GM19351 (cell line): ENCODE measurements around the gene HDC.

ENCODE experiments used
- ATAC-seq: cut with Tn5 transposase; IDR thresholded peaks from one replicate; pipeline ENCODE4 v1.9.1; 2021; ENCODE audit warnings: mild to moderate bottlenecking, moderate library complexity; ENCODE audit not compliant: unreplicated experiment

Gene HDC

DNA sequence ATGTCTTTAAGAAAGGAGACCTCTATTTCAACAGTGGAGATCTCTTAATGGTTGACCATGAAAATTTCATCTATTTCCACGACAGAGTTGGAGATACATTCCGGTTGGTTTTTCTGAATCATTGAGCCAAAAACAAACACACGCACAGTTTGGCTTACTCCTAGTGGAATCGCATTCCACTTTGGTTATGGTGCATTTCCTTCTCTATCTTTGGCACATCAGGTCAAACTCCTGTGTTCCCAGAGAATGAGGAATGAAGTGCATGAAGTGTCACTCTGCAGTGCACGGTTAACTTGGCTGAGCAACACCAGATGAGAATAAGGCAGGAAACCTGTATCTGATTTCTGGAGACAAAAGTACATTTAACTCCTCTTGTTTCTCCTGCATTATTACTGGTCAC lies 38.5 kb downstream of the HDC start:
- no peak for ATAC-seq

DNA sequence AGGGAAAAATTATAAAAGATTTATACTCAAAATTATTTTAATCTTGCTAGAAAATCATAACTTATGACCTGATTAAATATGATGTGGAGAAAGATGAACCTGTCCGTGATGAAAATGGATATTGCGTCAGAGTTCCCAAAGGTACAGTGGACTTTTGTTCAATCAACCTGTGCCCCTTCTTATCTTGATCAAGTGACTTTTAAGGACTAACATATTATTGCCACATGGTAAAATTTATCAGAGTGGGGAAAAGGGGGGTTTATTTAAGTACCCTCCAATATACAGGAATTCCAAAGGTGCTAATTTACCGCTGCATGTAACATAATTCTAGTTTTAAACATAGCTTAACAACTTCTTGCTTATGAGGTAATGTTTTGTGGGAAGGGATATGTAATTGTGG lies 39.6 kb downstream of the HDC start:
- no peak for ATAC-seq

DNA sequence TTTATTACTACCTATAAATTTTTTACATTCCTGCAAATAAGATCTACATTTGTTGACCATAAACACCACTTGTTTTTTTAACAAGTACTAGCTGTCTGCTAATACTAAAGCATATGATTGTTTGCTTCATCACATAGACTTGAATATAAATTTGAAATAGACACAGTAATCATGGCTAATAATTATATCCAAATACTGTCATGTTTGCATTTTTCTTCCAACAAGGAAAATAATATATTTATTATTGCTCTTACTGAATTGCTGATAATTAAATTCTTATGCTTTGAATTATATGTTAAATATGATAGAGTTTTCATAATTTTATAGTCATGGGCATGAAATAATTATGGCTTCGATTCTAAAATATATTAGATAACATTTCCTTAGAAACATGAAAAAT lies 40.5 kb downstream of the HDC start:
- no peak for ATAC-seq

DNA sequence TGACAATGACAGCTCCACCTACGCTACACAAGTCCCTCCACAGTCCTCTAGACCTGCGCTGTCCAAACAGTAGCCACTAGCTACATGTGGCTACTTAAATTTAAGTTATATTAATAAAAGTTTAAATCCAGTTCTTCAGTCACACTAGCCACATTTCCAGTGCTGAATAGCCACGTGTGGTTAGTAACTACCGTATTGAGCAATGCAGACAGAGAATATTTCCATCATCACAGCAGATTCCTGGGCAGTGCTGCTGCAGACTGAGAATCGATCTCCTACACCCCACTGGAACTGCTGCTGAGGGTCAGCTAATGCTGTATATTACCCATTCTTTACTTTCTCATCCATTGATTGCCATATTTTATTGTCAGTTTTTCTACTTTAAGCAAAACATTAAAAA lies 40.9 kb downstream of the HDC start:
- ATAC-seq: no peak

DNA sequence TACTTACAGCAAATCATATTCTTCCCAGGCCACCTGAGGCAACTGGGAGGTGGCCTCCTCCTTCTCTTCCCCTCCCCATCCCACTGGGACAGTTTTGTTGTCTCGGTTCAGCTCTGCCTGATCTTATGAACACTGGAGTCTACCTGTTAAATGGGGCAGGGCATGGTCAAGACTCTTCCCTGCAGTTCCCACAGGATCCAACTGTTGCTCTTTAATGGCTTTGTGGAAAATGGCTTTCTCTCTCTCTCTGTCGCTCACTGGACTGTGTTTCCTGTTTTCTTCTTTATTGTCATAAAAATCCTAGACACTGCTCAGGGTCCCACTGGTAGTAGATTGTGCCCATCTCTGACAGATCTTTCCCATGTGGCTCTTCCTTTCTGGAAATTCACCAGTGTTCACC lies 43.3 kb downstream of the HDC start:
- ATAC-seq: no peak

DNA sequence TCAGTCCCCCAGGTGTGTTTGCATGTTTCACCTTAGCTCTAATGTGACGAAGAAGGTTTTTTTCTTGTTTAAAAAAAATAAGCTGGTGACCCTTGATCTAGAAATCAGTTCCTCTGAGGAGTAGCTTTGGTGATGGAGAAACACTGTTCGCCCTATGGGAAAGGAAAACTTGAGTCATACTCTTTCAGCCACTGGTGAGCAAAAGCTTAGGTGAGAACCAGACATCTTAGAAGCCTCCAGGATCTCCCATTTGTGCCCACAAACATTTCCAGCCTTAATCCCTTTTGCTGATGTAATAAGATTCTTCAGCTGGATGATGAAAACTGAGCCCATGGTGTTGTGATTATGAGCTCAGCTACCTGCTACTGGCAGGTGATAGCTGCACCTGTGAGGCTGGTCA lies 45.7 kb downstream of the HDC start:
- ATAC-seq: no peak

DNA sequence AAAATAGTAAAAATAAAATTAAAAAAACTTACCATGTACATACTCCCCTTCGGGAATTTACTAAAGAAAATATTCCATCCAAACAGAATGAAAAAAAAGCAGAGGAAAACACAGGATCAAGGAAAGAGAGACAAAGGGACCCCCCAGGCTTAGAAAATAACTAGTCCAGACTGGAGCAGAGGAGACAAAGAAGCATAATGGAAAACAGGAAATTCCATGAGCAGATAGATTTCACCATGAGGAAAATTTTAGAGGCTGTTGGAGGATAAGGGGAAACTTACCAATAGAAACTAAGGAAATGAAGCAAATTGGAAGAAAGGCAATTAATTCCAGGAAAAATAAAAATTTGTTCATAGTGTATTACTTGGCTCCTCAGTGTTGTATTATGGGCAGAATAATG lies 46.8 kb downstream of the HDC start:
- ATAC-seq: no peak

DNA sequence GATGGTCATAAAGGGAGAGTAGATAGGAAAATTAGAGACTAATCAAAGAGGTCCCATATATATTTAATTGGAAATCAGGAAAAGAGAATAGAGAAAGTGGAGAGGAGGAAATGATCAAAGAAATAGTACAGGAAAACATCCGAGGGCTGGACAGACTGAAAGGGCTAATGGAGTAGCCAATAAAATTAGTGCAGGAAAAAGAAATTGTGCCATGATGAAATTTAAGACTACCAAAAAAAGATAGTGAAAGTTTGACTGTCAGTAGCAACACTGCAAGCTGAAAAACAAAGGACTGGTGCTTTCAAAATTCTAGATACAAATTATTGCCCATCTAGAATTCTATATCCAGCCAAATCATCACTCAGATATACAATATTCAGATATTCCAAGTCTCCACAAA lies 47.2 kb downstream of the HDC start:
- no peak for ATAC-seq

DNA sequence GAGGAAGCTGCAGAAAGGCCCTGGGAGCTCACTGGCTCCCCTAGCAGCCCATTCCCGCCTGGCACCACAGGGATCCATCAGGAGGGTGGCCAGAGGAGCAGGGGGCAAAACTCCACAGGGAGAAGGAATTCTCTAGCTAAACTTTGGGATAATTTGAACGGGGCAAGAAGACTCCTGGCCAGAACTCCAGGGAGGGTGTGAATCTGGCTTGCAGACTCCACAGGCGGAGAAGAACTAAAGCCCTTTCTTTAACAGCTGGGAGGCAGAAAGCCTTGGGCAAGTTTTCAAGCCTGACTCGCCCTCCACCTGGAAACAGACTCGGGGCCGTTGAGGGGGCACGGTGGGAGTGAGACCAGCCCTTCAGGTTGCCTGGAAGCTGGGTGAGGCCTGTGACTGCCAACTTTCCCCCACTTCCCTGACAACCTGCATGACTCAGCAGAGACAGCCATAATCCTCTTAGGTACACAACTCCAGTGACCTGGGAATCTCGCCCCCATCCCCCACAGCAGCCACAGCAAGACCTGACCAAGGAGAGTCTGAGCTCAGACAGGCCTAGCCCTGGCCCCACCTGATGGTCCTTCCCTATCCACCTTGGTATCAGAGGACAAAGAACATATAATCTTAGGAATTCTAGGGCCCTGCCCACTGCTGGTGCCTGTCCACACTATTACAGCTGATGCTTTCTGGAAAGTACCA lies 54.9 kb downstream of the HDC start:
- ATAC-seq: no peak

DNA sequence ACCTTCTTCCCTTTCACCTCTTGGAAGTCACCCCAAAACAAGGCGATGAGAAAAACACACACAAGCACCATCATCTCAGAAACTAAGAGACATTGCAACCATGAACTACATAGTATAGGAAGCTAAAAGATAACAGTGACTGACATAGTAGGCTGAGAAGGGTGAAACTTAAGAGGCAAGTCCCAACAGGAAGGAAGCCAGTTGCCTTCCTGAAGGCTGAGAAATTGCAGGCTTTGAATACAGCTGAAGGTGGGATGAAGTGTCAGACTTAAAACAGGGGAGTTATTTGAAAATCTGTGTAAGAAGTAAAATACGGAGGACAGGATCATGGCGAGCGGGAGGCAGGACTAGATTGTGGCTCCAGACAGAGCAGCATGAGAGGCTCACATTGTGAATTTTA lies 55.7 kb downstream of the HDC start:
- ATAC-seq: no peak

DNA sequence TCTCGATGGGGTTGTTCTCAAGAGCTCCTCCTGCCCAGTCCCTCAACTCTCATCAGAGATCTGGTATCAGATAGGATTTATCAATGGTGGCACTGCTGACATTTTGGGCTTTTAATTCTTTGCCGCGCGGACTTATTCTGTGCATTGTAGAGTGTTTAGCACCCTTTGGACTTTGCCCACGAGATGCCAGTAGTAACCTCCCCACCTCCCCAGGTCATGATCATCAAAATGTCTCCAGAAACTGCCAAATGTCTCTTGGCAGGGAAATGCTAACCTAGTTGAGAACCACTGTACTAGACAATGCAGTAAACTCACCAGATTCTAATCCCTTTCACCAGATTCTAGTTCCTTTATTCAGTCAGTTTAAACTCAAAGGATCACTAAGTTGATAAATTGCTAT lies 59.5 kb downstream of the HDC start:
- no peak for ATAC-seq

DNA sequence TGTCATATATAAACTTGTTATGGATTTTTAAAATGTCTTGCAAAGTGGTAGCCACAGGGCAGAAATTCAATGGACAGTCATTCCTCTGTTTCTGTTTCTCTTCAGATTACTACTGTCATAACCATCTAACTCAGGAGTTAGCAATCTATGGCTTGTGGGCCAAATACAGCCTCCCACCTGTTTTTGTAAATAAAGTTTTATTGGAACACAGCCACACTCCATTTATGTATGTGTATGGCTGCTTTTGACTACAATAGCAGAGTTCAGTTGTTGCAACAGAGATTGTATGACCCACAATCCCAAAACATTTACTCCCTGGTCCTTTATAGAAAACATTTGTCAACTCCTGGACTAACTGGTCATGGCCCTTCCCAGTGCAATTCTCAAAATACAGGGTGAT lies 63.5 kb downstream of the HDC start:
- ATAC-seq: no peak

DNA sequence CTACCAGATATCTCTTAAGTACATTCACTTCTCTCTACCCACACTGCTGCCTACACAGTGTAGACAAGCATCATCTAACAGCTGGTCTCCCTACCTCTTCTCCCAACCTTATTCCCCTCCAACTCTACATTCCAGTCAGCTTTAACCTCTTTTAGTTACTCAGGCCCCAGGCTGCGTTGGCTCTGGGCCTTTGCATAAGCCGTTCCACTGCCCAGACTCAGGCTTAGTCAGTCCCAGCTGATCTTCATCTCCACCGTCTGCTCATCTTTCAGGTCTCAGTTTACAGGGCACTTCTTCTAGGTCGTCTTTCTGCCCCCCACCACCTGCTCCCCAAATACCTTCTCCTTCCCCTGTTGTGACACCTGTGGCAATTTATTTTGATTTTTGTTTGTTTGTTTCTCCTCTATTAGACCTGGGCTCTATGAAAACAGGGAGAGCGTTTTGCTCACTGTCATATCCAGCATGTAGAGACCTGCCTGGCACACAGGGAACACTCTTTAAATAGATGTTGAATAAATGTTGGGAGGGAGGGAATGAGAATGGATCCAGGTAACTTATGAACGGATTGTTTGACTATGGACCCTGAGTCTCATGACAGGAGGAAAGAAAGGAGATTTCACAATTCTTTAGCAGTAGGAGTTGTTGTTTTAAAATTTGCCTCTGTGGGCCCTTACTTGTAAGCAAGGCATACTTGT lies 72.5 kb downstream of the HDC start:
- ATAC-seq: no peak

DNA sequence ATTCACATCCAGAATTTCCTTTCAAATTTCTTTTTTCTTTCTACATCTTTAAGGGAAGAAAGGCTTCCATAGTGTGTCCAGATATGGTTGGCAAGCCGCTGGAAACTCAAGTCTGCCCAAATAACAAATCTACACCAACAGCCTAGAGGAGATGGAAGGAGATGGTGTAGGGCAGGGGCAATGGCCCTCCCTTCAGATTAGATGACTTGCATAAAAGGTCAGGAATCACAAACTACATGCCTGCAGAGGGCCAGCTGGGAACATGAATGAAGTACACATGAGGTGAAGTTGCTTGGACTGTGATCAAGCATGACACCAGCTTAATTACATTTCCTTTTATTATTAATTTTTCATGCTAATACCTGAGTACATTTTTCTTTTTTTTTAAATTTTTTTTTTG lies 73.4 kb downstream of the HDC start:
- no peak for ATAC-seq
